Lung (tissue), 12 donors: Measurements from ENCODE around the gene TMEM87A. TPM values are rescaled to one million over a fixed set of nuclear protein-coding genes. Genes with fewer than 3 reads are reported as not detected.

Experiments used
- ATAC-seq: fragments of 200-7000 bp; cut with Tn5 transposase; one replicate; pipeline ENCODE4 v1.9.1; 2020; ENCODE audit warnings: moderate number of reproducible peaks; ENCODE audit not compliant: insufficient read depth, low FRiP score
- DNase-seq, 3 donors: peaks; one replicate each; pipeline ENCODE4 v3.0.0-alpha.2; 2013 to 2017
- H3K27ac ChIP-seq, 2 donors: one replicate each; pipeline ENCODE4 v1.5.1; 2013; ENCODE audit warnings: mild to moderate bottlenecking in 2 of 2, moderate library complexity in 2 of 2, control low read depth in 1 of 2, inconsistent platforms in 1 of 2, low read depth in 1 of 2, low read length in 1 of 2
- H3K27me3 ChIP-seq, 3 donors: one replicate each; pipeline ENCODE4 v1.5.1; 2013; ENCODE audit warnings: low read length in 2 of 3; ENCODE audit not compliant: control insufficient read depth in 3 of 3, insufficient read depth in 3 of 3
- H3K36me3 ChIP-seq, 4 donors: one replicate each; pipeline ENCODE4 v1.5.1; 2013; ENCODE audit warnings: low read length in 4 of 4, mild to moderate bottlenecking in 1 of 4, moderate library complexity in 1 of 4; ENCODE audit not compliant: control insufficient read depth in 4 of 4, insufficient read depth in 4 of 4
- H3K4me1 ChIP-seq, 5 donors: one replicate each; pipeline ENCODE4 v1.5.1; 2013; ENCODE audit warnings: low read length in 5 of 5, mild to moderate bottlenecking in 2 of 5, moderate library complexity in 1 of 5; ENCODE audit not compliant: control insufficient read depth in 5 of 5, insufficient read depth in 5 of 5
- H3K4me3 ChIP-seq: one replicate; pipeline ENCODE4 v1.5.1; 2013; ENCODE audit warnings: mild to moderate bottlenecking, control low read depth, moderate library complexity
- H3K9ac ChIP-seq, 2 donors: one replicate each; pipeline ENCODE4 v1.5.1; 2013; ENCODE audit warnings: low read length in 2 of 2, control low read depth in 1 of 2; ENCODE audit not compliant: insufficient read depth in 1 of 2
- H3K9me3 ChIP-seq, 4 donors: one replicate each; pipeline ENCODE4 v1.5.1; 2013; ENCODE audit warnings: low read length in 3 of 4, mild to moderate bottlenecking in 1 of 4, moderate library complexity in 1 of 4; ENCODE audit not compliant: control insufficient read depth in 4 of 4, insufficient read depth in 3 of 4
- WGBS, 2 donors: extraction: QIAGEN DNeasy Blood & Tissue Kit; methylation state at CpG; one replicate each; pipeline ENCODE4 v1.1.7; 2013; 5-methylcytosine and 5-hydroxymethylcytosine counted together
- polyA plus RNA-seq, 2 donors: library from polyadenylated mRNA; stranded (reverse); fragments of 200-250 nt; gene quantifications; one replicate each; pipeline ENCODE4 v1.2.1, GENCODE V29; 2013
- total RNA-seq, 2 donors: library from RNA; depleted of rRNA in 1 of 2; stranded (reverse); fragments of >200 nt in 1 of 2; gene quantifications; one replicate each; pipeline ENCODE4 v1.2.1, GENCODE V29; 2014 to 2021
- TF ChIP-seq, protein P1 (sequence below): IDR thresholded peaks from 2 replicates; pipeline ENCODE4 v1.5.1; 2012; ENCODE audit warnings: mild to moderate bottlenecking; ENCODE audit errors: control extremely low read depth, extremely low read depth
- donor health status: control.
- donor health status: control.
- donor health status: Bipolar disorder and iron deficiency.
- donor health status: healthy.
- donor health status: DM: yes; HTN: yes; CAD: no.

Gene TMEM87A
- total and polyA plus RNA-seq, 4 donors, result 50.3 to 196 (median 86.9) TPM

DNA sequence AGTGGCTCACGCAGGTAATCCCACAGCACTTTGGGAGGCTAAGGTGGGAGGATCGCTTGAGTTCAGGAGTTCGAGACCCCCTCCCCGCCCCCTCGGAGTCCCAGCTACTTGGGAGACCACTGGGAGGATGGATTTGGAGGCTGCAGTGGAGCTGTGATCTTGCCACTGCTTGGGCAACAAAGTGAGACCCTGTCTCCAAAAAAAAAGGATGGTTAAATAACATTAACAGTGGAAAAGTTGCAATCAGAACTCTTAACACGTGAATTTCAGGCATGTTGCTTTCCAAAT is 1.4 kb upstream of the TMEM87A start:
- H3K27me3 ChIP-seq, result no peaks in the 10 kb centered on the region
- no peaks in the 10 kb centered on the region for H3K9me3 ChIP-seq
- peaks cover 0 to 13% (median 5%) of the 10 kb centered on the region in 4 donors for H3K36me3 ChIP-seq
- H3K4me1 ChIP-seq, result peaks cover 0 to 27% (median 14%) of the 10 kb centered on the region in 5 donors
- WGBS, 2 donors, result 32 to 58% methylated on average over 6 of the region's 6 CpGs
- peak overlapping the region; percentile 93 to 97 for H3K9ac ChIP-seq
- DNase-seq, result no peak
- peak overlapping the region; percentile 0 for H3K4me3 ChIP-seq
- TF ChIP-seq, protein P1, sequence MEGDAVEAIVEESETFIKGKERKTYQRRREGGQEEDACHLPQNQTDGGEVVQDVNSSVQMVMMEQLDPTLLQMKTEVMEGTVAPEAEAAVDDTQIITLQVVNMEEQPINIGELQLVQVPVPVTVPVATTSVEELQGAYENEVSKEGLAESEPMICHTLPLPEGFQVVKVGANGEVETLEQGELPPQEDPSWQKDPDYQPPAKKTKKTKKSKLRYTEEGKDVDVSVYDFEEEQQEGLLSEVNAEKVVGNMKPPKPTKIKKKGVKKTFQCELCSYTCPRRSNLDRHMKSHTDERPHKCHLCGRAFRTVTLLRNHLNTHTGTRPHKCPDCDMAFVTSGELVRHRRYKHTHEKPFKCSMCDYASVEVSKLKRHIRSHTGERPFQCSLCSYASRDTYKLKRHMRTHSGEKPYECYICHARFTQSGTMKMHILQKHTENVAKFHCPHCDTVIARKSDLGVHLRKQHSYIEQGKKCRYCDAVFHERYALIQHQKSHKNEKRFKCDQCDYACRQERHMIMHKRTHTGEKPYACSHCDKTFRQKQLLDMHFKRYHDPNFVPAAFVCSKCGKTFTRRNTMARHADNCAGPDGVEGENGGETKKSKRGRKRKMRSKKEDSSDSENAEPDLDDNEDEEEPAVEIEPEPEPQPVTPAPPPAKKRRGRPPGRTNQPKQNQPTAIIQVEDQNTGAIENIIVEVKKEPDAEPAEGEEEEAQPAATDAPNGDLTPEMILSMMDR, result no peak
- no peak for ATAC-seq
- peak overlapping the region; percentile 96 to 99 for H3K27ac ChIP-seq

DNA sequence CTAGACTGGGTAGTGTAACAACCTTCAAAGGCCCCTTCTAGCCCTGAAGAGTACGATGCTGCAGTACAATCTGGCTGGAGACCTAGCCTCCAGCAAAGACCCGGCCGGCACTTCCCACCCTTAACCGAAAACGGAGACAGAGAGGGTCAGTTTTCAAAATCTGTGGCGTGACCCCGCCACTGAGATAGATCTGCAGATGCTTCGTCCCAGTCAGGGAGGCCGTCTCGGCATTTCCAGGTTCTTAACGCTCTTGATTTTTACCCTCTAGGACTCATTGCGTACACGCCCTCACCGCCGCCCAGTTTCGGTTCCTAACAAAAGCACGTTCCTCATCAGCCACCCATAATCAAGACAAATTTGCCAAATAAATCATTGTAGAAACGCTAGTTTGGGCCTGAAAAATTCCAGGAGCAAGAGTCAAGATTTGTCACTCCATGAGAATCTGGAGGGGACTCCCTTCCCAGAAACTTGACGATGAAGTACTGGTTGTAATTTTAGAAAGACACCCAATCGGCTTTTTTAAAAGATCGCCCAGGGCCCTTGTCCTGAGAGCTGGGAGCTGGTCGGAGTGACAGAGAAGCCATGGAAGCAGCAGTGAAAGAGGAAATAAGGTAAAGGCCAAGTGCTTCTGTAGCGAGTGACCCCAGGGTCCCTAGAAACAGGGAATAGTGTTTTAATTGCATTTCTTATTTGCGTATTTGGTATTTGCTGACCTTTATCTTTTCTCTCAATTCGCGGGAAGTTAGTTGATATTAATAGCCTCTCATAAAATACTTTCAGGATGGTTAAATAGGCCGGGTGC is 868 bp upstream of the TMEM87A start:
- Histone ChIP-seq H3K4me1 (peaks cover 0 to 30% (median 14%) of the 10 kb centered on the region in 5 donors), H3K27me3 (no peaks in the 10 kb centered on the region), H3K9ac (peak overlapping the region; percentile 93 to 97), H3K4me3 (peak overlapping the region; percentile 66), H3K27ac (peak overlapping the region; percentile 96 to 99), H3K9me3 (no peaks in the 10 kb centered on the region), H3K36me3 (peaks cover 0 to 8% (median 2%) of the 10 kb centered on the region in 4 donors)
- TF ChIP-seq, protein P1, result no peak
- ATAC-seq (peak; percentile 37), DNase-seq (peak; percentile 64 to 77 (median 68))
- WGBS, 2 donors, result 2 to 4% methylated on average over 27 of the region's 27 CpGs

DNA sequence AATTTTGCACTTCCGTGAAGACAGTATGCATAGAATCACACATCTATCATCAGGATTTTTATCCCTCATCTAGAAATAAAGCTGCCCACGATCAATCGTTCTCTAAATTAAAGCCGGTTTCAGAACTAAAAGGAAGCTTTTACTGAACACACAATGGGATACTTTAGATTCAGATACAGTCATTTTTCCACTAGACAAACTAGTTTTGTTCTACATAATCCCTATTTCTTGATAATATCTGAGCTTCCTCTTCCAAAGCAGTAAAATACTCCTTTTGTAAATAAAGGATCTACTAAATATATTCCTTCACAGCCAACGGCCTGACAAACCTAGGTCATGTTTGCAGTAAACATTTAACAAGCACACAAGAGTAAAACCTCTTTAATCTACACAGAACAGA is 2.2 kb downstream of the TMEM87A start:
- Histone ChIP-seq H3K36me3 (peaks cover under 1 to 12% (median 6%) of the 10 kb centered on the region in 4 donors), H3K4me3 (no peak overlapping the region), H3K27ac (no peak overlapping the region), H3K9ac (no peak overlapping the region), H3K9me3 (no peaks in the 10 kb centered on the region), H3K4me1 (peaks cover 0 to 31% (median 14%) of the 10 kb centered on the region in 5 donors), H3K27me3 (no peaks in the 10 kb centered on the region)
- no peak for DNase-seq
- WGBS, 2 donors, result 47 to 67% methylated on average over 5 of the region's 5 CpGs
- no peak for ATAC-seq
- TF ChIP-seq, protein P1, result no peak

DNA sequence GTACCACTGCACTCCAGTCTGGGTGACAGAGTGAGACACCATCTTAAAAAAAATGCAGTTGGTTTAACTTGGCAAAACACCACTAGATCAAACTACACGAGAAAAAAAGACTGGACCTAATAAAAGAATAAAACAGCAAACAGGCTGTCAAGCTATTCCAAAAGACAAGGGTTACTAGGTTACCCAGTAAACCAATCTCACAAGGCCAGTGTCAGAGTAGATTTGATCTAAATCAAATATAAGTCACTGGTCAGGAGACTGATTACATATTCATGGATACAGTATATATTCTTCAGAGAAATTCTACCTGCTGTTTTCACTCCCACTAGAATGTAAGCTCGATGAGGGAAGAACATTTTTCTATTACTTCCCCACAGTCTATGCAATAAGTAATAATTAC is 2.7 kb downstream of the TMEM87A start:
- ATAC-seq (no peak), DNase-seq (no peak)
- no peak overlapping the region for H3K9ac ChIP-seq
- H3K4me1 ChIP-seq, result peaks cover 0 to 31% (median 10%) of the 10 kb centered on the region in 5 donors
- 39 to 42% methylated on average over 2 of the region's 2 CpGs for WGBS, 2 donors
- H3K36me3 ChIP-seq, result peaks cover 3 to 16% (median 10%) of the 10 kb centered on the region in 4 donors
- H3K27me3 ChIP-seq, result no peaks in the 10 kb centered on the region
- H3K4me3 ChIP-seq, result no peak overlapping the region
- no peaks in the 10 kb centered on the region for H3K9me3 ChIP-seq
- H3K27ac ChIP-seq, result peak overlapping the region in 1 of 2 donors; percentile 49
- TF ChIP-seq, protein P1, result no peak
